Measurements from ENCODE around the gene CRIM1.

DNA sequence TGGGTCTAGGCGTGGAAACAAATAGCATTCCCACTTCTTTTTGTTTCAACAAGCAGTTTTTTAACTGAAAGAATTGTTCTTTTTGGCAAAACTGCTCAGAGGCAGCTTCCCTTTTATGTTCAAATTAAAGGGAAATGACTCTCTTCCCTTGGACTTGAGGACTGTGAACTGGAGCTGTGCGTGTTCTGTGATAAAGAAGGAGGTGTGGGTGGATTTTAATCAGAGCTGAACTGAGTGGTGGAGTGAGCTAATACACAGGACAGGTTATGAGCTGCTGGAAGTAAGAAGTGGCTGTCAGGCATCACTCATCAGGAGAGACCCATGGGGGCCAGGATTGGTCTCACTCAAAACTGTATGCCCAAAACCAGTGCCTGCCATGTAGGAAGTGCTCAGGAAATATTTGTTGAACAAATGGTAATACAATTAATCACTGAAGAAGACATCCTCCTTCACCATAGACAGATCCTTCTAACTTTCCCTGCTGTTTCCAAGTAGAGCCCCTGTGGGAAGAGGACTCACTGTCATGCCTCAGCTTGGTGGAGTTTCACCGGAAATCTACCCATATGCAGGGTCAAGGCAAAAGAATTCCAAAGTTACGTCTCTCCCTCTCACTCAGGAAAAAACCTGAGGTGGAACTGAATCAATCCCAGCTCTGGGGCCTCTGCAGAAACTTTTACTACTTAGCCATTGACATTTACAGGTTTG lies 186.5 kb downstream of the CRIM1 start:
- TF ChIP-seq, protein P1, sequence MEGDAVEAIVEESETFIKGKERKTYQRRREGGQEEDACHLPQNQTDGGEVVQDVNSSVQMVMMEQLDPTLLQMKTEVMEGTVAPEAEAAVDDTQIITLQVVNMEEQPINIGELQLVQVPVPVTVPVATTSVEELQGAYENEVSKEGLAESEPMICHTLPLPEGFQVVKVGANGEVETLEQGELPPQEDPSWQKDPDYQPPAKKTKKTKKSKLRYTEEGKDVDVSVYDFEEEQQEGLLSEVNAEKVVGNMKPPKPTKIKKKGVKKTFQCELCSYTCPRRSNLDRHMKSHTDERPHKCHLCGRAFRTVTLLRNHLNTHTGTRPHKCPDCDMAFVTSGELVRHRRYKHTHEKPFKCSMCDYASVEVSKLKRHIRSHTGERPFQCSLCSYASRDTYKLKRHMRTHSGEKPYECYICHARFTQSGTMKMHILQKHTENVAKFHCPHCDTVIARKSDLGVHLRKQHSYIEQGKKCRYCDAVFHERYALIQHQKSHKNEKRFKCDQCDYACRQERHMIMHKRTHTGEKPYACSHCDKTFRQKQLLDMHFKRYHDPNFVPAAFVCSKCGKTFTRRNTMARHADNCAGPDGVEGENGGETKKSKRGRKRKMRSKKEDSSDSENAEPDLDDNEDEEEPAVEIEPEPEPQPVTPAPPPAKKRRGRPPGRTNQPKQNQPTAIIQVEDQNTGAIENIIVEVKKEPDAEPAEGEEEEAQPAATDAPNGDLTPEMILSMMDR (IDR thresholded peaks at IDR 0.05), result no peak
- no peak for TF ChIP-seq EP300 (IDR thresholded peaks at IDR 0.05)
- no peak for TF ChIP-seq POLR2AphosphoS5 (IDR thresholded peaks at IDR 0.05)
